ENCODE results near the gene FAM234B. TPM values are rescaled to one million over a fixed set of nuclear protein-coding genes. Genes with fewer than 3 reads are reported as not detected.

FAM234B gene
- total RNA-seq, 2 donors from 2014 or later: 4.5 to 8.5 TPM

GRCh38 chr12:13036881-13037280 is 7.3 kb upstream of the FAM234B start:
- Histone ChIP-seq H3K4me1 (ENCODE audit: control insufficient read depth in 1 of 2, low read depth in 2 of 2) (peaks cover 0 to 7% of the 10 kb centered on the region in 2 donors), H3K27me3 (replicated peaks; ENCODE audit: insufficient read depth) (no peaks in the 10 kb centered on the region), H3K36me3 (no peaks in the 10 kb centered on the region), H3K27ac (no peak overlapping the region), H3K9me3 (no peaks in the 10 kb centered on the region), H3K4me3 (no peak overlapping the region)
- DNase-seq (ENCODE audit: low spot score) (no peak), ATAC-seq (ENCODE audit: insufficient number of reproducible peaks, low FRiP score, low read depth) (no peak)
- TF ChIP-seq, protein P1, sequence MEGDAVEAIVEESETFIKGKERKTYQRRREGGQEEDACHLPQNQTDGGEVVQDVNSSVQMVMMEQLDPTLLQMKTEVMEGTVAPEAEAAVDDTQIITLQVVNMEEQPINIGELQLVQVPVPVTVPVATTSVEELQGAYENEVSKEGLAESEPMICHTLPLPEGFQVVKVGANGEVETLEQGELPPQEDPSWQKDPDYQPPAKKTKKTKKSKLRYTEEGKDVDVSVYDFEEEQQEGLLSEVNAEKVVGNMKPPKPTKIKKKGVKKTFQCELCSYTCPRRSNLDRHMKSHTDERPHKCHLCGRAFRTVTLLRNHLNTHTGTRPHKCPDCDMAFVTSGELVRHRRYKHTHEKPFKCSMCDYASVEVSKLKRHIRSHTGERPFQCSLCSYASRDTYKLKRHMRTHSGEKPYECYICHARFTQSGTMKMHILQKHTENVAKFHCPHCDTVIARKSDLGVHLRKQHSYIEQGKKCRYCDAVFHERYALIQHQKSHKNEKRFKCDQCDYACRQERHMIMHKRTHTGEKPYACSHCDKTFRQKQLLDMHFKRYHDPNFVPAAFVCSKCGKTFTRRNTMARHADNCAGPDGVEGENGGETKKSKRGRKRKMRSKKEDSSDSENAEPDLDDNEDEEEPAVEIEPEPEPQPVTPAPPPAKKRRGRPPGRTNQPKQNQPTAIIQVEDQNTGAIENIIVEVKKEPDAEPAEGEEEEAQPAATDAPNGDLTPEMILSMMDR (IDR thresholded peaks at IDR 0.05): no peak

- DNase-seq (ENCODE audit: low spot score): no peak
- Histone ChIP-seq H3K9me3 (no peaks in the 10 kb centered on the region), H3K27me3 (replicated peaks; ENCODE audit: insufficient read depth) (no peaks in the 10 kb centered on the region), H3K4me1 (ENCODE audit: control insufficient read depth in 1 of 2, low read depth in 2 of 2) (peaks cover 0 to 7% of the 10 kb centered on the region in 2 donors), H3K27ac (peak overlapping the region; percentile 57 to 60), H3K36me3 (no peaks in the 10 kb centered on the region), H3K4me3 (no peak overlapping the region)
- ATAC-seq (ENCODE audit: insufficient number of reproducible peaks, low FRiP score, low read depth): peak; percentile 49
- TF ChIP-seq, protein P1 (IDR thresholded peaks at IDR 0.05): no peak
These were observed 5.6 kb upstream of the FAM234B start for GRCh38 chr12:13038491-13039161.

DNA sequence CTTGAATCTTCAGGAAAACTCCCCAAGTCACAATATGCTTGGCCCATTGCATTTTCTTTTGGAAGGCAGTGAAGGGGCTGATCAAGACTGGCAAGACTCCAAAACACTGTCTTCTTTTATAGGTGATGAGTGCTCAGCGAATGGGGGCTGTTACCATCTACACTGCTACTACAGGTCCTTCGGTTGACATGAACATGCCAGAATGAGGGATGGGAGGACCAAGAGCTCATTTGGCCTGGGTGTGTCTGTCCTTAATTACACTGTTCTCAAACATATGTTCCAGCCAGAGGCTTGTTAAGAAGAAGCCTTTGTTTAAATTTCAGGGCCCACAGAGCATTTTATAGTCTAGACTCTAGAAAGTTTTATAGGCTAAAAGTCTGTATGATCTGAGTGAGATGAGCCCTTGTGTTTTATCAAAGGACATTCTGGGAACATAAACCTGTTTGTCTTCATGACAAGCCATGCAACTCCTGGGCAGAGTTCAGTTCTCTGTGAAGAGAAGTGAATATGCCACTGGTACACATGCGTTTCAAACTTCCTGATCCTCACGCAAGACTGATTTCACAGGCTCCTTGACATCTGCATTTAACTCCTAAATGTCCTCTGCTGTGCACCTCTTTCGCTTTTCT is 4.7 kb upstream of the FAM234B start:
- Histone ChIP-seq H3K27me3 (replicated peaks; ENCODE audit: insufficient read depth) (no peaks in the 10 kb centered on the region), H3K4me1 (ENCODE audit: control insufficient read depth in 1 of 2, low read depth in 2 of 2) (peaks cover 0 to 7% of the 10 kb centered on the region in 2 donors), H3K9me3 (no peaks in the 10 kb centered on the region), H3K4me3 (no peak overlapping the region), H3K27ac (no peak overlapping the region), H3K36me3 (no peaks in the 10 kb centered on the region)
- TF ChIP-seq, protein P1 (IDR thresholded peaks at IDR 0.05): no peak
- ATAC-seq (ENCODE audit: insufficient number of reproducible peaks, low FRiP score, low read depth) (no peak), DNase-seq (ENCODE audit: low spot score) (no peak)

- no peak for DNase-seq (ENCODE audit: low spot score)
- Histone ChIP-seq H3K27ac (no peak overlapping the region), H3K9me3 (no peaks in the 10 kb centered on the region), H3K4me1 (ENCODE audit: control insufficient read depth in 1 of 2, low read depth in 2 of 2) (peaks cover 0 to 21% of the 10 kb centered on the region in 2 donors), H3K27me3 (replicated peaks; ENCODE audit: insufficient read depth) (no peaks in the 10 kb centered on the region), H3K4me3 (no peak overlapping the region), H3K36me3 (no peaks in the 10 kb centered on the region)
- no peak for ATAC-seq (ENCODE audit: insufficient number of reproducible peaks, low FRiP score, low read depth)
- TF ChIP-seq, protein P1 (IDR thresholded peaks at IDR 0.05): no peak
These were observed 3.0 kb upstream of the FAM234B start for GRCh38 chr12:13041224-13041623.

DNA sequence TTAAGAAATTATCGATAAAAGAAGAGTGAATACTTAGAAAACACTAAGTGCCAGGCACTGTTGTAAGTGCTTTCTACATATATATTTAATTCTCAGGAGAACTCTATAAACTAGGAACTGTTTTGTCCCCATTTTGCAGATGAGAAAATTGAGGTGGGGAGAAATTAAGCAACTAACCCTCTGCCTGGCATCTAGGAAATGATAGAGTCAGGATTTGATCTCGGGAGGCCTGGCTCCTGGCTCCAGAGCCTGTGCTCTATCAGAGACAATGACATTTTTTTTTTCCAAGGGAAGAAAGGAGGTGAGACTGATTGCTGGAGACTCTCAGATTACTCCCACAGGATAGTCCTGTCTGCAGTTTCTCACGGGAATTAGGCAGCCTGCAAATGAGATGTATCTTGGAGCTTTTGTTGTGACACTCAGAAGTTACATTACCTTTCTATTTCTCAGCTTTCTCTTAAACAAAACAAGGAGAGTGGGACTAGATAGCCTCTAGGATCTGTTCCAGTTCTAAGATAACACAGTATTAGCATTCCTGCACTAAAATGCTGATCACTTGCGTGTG is 1.4 kb upstream of the FAM234B start:
- no peak for DNase-seq (ENCODE audit: low spot score)
- TF ChIP-seq, protein P1 (IDR thresholded peaks at IDR 0.05): no peak
- Histone ChIP-seq H3K4me1 (ENCODE audit: control insufficient read depth in 1 of 2, low read depth in 2 of 2) (peaks cover 0 to 21% of the 10 kb centered on the region in 2 donors), H3K9me3 (no peaks in the 10 kb centered on the region), H3K27me3 (replicated peaks; ENCODE audit: insufficient read depth) (no peaks in the 10 kb centered on the region), H3K36me3 (no peaks in the 10 kb centered on the region), H3K27ac (no peak overlapping the region), H3K4me3 (no peak overlapping the region)
- no peak for ATAC-seq (ENCODE audit: insufficient number of reproducible peaks, low FRiP score, low read depth)

All from thoracic aorta (tissue), 2 donors.